Astrocyte (in vitro differentiated cells and primary cell): Measurements from ENCODE around the gene GNG2.

Source experiments
- CTCF ChIP-seq: IDR thresholded peaks from 2 replicates; pipeline ENCODE4 v1.5.1; 2011; ENCODE audit warnings: low read depth, mild to moderate bottlenecking, inconsistent platforms, low read length, moderate library complexity; ENCODE audit not compliant: insufficient read depth
- EZH2 ChIP-seq: IDR thresholded peaks from 2 replicates; pipeline ENCODE4 v1.6.1; 2012; ENCODE audit warnings: mild to moderate bottlenecking, low read length, inconsistent platforms; ENCODE audit not compliant: insufficient read depth

GRCh38 chr14:51925980-51926379, 65.6 kb downstream of the GNG2 start:
- TF ChIP-seq CTCF (no peak), EZH2 (no peak)
